Neural progenitor cell (in vitro differentiated cells): ENCODE results near the gene C15orf61. TPM values are rescaled to one million over a fixed set of nuclear protein-coding genes. Genes with fewer than 3 reads are reported as not detected.

Source experiments
- DNase-seq: peaks from one replicate; pipeline ENCODE4 v3.0.0-alpha.2; 2016; ENCODE audit warnings: low spot score
- H2AFZ ChIP-seq: fragments of 200-600 bp; sonication (generic); replicated peaks from 2 replicates; pipeline ENCODE4 v1.6.1; 2016; ENCODE audit warnings: antibody characterized with exemption
- H3F3A ChIP-seq: fragments of 200-600 bp; sonication (generic); 2 replicates; pipeline ENCODE4 v1.6.1; 2016; ENCODE audit warnings: antibody characterized with exemption, low read depth
- H3K27ac ChIP-seq: fragments of 200-600 bp; sonication (generic); 2 replicates; pipeline ENCODE4 v1.5.1; 2016; ENCODE audit warnings: mild to moderate bottlenecking
- H3K27me3 ChIP-seq: fragments of 200-600 bp; sonication (generic); 2 replicates; pipeline ENCODE4 v1.6.1; 2016; ENCODE audit warnings: mild to moderate bottlenecking, moderate library complexity
- H3K36me3 ChIP-seq: fragments of 200-600 bp; sonication (generic); 2 replicates; pipeline ENCODE4 v1.5.1; 2016
- H3K4me1 ChIP-seq: fragments of 200-600 bp; sonication (generic); 2 replicates; pipeline ENCODE4 v1.6.1; 2016; ENCODE audit warnings: mixed run types
- H3K4me2 ChIP-seq: fragments of 200-600 bp; sonication (generic); 2 replicates; pipeline ENCODE4 v1.6.1; 2016
- H3K4me3 ChIP-seq: fragments of 200-600 bp; sonication (generic); 2 replicates; pipeline ENCODE4 v1.5.1; 2016
- H3K79me2 ChIP-seq: fragments of 200-600 bp; sonication (generic); 2 replicates; pipeline ENCODE4 v1.6.1; 2016; ENCODE audit warnings: low read depth
- H3K9ac ChIP-seq: fragments of 200-600 bp; sonication (generic); 2 replicates; pipeline ENCODE4 v1.6.1; 2016
- H3K9me3 ChIP-seq: fragments of 200-600 bp; sonication (generic); 2 replicates; pipeline ENCODE4 v1.5.1; 2016; ENCODE audit warnings: low read depth
- H4K20me1 ChIP-seq: fragments of 200-600 bp; sonication (generic); 2 replicates; pipeline ENCODE4 v1.6.1; 2016; ENCODE audit warnings: low read depth
- H3K27ac Mint-ChIP-seq: 3 replicates; pipeline ENCODE4 v1.8.0; 2021; ENCODE audit warnings: mixed read lengths
- H3K27me3 Mint-ChIP-seq: 2 replicates; pipeline ENCODE4 v1.8.0; 2022; ENCODE audit warnings: low read depth, mild to moderate bottlenecking, inconsistent platforms, moderate library complexity, mixed read lengths; ENCODE audit not compliant: insufficient read depth
- H3K36me3 Mint-ChIP-seq: 3 replicates; pipeline ENCODE4 v1.8.0; 2021; ENCODE audit warnings: mixed read lengths
- H3K4me1 Mint-ChIP-seq: 3 replicates; pipeline ENCODE4 v1.8.0; 2021; ENCODE audit warnings: mixed read lengths
- H3K4me3 Mint-ChIP-seq: 3 replicates; pipeline ENCODE4 v1.8.0; 2021; ENCODE audit warnings: mild to moderate bottlenecking, moderate library complexity, mixed read lengths
- H3K9me3 Mint-ChIP-seq: 3 replicates; pipeline ENCODE4 v1.8.0; 2020; ENCODE audit warnings: mixed read lengths
- CTCF ChIP-seq: fragments of 200-600 bp; sonication (generic); IDR thresholded peaks from 2 replicates; pipeline ENCODE4 v1.5.1; 2017; ENCODE audit warnings: antibody characterized with exemption, mild to moderate bottlenecking
- EZH2 ChIP-seq: fragments of 200-600 bp; sonication (generic); IDR thresholded peaks from 2 replicates; pipeline ENCODE4 v1.6.1; 2017; ENCODE audit warnings: antibody characterized with exemption, mild to moderate bottlenecking, moderate library complexity
- EZH2phosphoT487 ChIP-seq: fragments of 200-600 bp; sonication (generic); IDR thresholded peaks from 2 replicates; pipeline ENCODE4 v1.6.1; 2017; ENCODE audit warnings: antibody characterized with exemption
- total RNA-seq: library from RNA; depleted of rRNA; stranded (reverse); fragments of >200 nt; gene quantifications from 2 replicates; pipeline ENCODE4 v1.2.3, GENCODE V29; 2015; ENCODE audit warnings: low replicate concordance

The C15orf61 gene
- total RNA-seq, 1 donor from 2014 or later: 3.5 TPM

- H3K36me3 Mint-ChIP-seq: peaks cover 42% of the 10 kb centered on the region
- peaks cover 22% of the 10 kb centered on the region for H3K4me1 ChIP-seq
- H3K79me2 ChIP-seq: no peaks in the 10 kb centered on the region
- peaks cover 5% of the 10 kb centered on the region for H3K9me3 ChIP-seq
- no peak overlapping the region for H3K4me3 Mint-ChIP-seq
- H4K20me1 ChIP-seq: no peaks in the 10 kb centered on the region
- H3K9me3 Mint-ChIP-seq: peaks cover 6% of the 10 kb centered on the region
- H3K4me1 Mint-ChIP-seq: peaks cover 7% of the 10 kb centered on the region
- no peaks in the 10 kb centered on the region for H3K27me3 ChIP-seq
- no peak overlapping the region for H3K9ac ChIP-seq
- no peak overlapping the region for H2AFZ ChIP-seq
- H3K27me3 Mint-ChIP-seq: no peaks in the 10 kb centered on the region
- DNase-seq: no peak
- H3K27ac Mint-ChIP-seq: no peak overlapping the region
- no peak for TF ChIP-seq CTCF
- no peak for TF ChIP-seq EZH2
- TF ChIP-seq EZH2phosphoT487: no peak
- H3F3A ChIP-seq: peaks cover 19% of the 10 kb centered on the region
- H3K27ac ChIP-seq: no peak overlapping the region
- H3K36me3 ChIP-seq: peaks cover 6% of the 10 kb centered on the region
- no peak overlapping the region for H3K4me2 ChIP-seq
- H3K4me3 ChIP-seq: no peak overlapping the region
Observed at GRCh38 chr15:67559158-67559557, 38.2 kb downstream of the C15orf61 start.

GRCh38 chr15:67559576-67559975, 38.6 kb downstream of the C15orf61 start:
- Histone ChIP-seq H3K36me3 (peaks cover 6% of the 10 kb centered on the region), H3K4me1 (peaks cover 26% of the 10 kb centered on the region), H3K27me3 (no peaks in the 10 kb centered on the region), H3F3A (peaks cover 23% of the 10 kb centered on the region), H3K9ac (no peak overlapping the region), H3K79me2 (no peaks in the 10 kb centered on the region), H3K4me2 (no peak overlapping the region), H3K27ac (no peak overlapping the region), H3K9me3 (peaks cover 5% of the 10 kb centered on the region), H4K20me1 (no peaks in the 10 kb centered on the region), H2AFZ (no peak overlapping the region), H3K4me3 (no peak overlapping the region)
- H3K4me3 Mint-ChIP-seq: no peak overlapping the region
- H3K4me1 Mint-ChIP-seq: peaks cover 11% of the 10 kb centered on the region
- H3K27ac Mint-ChIP-seq: no peak overlapping the region
- H3K36me3 Mint-ChIP-seq: peaks cover 45% of the 10 kb centered on the region
- no peaks in the 10 kb centered on the region for H3K27me3 Mint-ChIP-seq
- TF ChIP-seq EZH2phosphoT487: no peak
- no peak for TF ChIP-seq CTCF
- TF ChIP-seq EZH2: no peak
- DNase-seq: no peak
- H3K9me3 Mint-ChIP-seq: peaks cover 6% of the 10 kb centered on the region

GRCh38 chr15:67560320-67560719, 39.4 kb downstream of the C15orf61 start:
- Histone ChIP-seq H2AFZ (no peak overlapping the region), H3K27me3 (no peaks in the 10 kb centered on the region), H4K20me1 (no peaks in the 10 kb centered on the region), H3K4me3 (no peak overlapping the region), H3K9me3 (peaks cover 5% of the 10 kb centered on the region), H3K4me1 (peaks cover 29% of the 10 kb centered on the region), H3K9ac (no peak overlapping the region), H3K79me2 (no peaks in the 10 kb centered on the region), H3K36me3 (peaks cover 6% of the 10 kb centered on the region), H3K27ac (no peak overlapping the region), H3F3A (peaks cover 25% of the 10 kb centered on the region), H3K4me2 (no peak overlapping the region)
- no peaks in the 10 kb centered on the region for H3K27me3 Mint-ChIP-seq
- peaks cover 42% of the 10 kb centered on the region for H3K36me3 Mint-ChIP-seq
- no peak for DNase-seq
- H3K4me1 Mint-ChIP-seq: peaks cover 15% of the 10 kb centered on the region
- H3K27ac Mint-ChIP-seq: no peak overlapping the region
- H3K9me3 Mint-ChIP-seq: peaks cover 6% of the 10 kb centered on the region
- TF ChIP-seq CTCF (no peak), EZH2 (no peak), EZH2phosphoT487 (no peak)
- H3K4me3 Mint-ChIP-seq: no peak overlapping the region
